K562 (cell line): Measurements from ENCODE around the gene KCNC4. TPM values are rescaled to one million over a fixed set of nuclear protein-coding genes. Genes with fewer than 3 reads are reported as not detected.

Source experiments
- ARID3A ChIP-seq: IDR thresholded peaks from 2 replicates; pipeline ENCODE4 v1.6.1; 2012; ENCODE audit warnings: low read depth, low read length, improper control_type of control experiment, borderline replicate concordance
- CSDE1 ChIP-seq, 2 experiments: fragments of 450-650 bp; IDR thresholded peaks; 2 replicates each; pipeline ENCODE4 v1.6.1; 2016; ENCODE audit warnings: mild to moderate bottlenecking in 1 of 2
- SP2 ChIP-seq: IDR thresholded peaks from 2 replicates; pipeline ENCODE4 v1.6.1; 2011; ENCODE audit warnings: mild to moderate bottlenecking, low read depth, low read length, moderate library complexity; ENCODE audit not compliant: poor library complexity, severe bottlenecking; ENCODE audit errors: extremely low read depth
- WHSC1 ChIP-seq: IDR thresholded peaks from one replicate; pipeline ENCODE4 v1.6.1; 2012; ENCODE audit warnings: low read length, control low read depth, inconsistent platforms
- ZBTB5 ChIP-seq: fragments of 450-650 bp; IDR thresholded peaks from 2 replicates; pipeline ENCODE4 v1.6.1; 2017; ENCODE audit warnings: antibody characterized with exemption
- ZNF77 ChIP-seq: fragments of 250-450 bp; sonication (Bioruptor Pico); IDR thresholded peaks from 2 replicates; pipeline ENCODE4 v1.5.0; 2020
- polyA plus RNA-seq, 8 experiments: library from polyadenylated mRNA; depleted of rRNA in 4 of 8; stranded (reverse) in 5 of 8; unstranded in 3 of 8; fragments of >200 nt; fragmentation: Nextera tagmentation in 2 of 8; fragmentation: Illumina TruSeq in 1 of 8; extraction: Ambion mirVana in 2 of 8; extraction: Trizol in 1 of 8; gene quantifications; 2 replicates each; pipeline versions ENCODE4 v1.2.1 to v1.2.3, GENCODE V29; 2011 to 2014; ENCODE audit warnings: inconsistent platforms in 1 of 8, missing spikeins in 1 of 8
- total RNA-seq, 7 experiments: library from RNA; depleted of rRNA in 6 of 7; stranded (reverse); fragments of >200 nt in 6 of 7; fragmentation: Illumina TruSeq in 2 of 7; extraction: Trizol in 2 of 7; gene quantifications; 2 replicates each; pipeline versions ENCODE4 v1.2.1 to v1.2.3, GENCODE V29; 2011 to 2021; ENCODE audit warnings: low replicate concordance in 1 of 7
- TF ChIP-seq, protein P1 (sequence below), 2 experiments: fragments of 450-650 bp; IDR thresholded peaks; 2 replicates each; pipeline ENCODE4 v1.6.1; 2016; ENCODE audit warnings: mild to moderate bottlenecking in 2 of 2, borderline replicate concordance in 1 of 2, low read depth in 1 of 2, moderate library complexity in 1 of 2

Gene KCNC4
- total and polyA plus RNA-seq, 9 of the 15 experiments (the other 6 are each of a cell fraction or from before 2014, with no cell fraction given), result 0.07 to 1.8 (median 0.73) TPM

DNA sequence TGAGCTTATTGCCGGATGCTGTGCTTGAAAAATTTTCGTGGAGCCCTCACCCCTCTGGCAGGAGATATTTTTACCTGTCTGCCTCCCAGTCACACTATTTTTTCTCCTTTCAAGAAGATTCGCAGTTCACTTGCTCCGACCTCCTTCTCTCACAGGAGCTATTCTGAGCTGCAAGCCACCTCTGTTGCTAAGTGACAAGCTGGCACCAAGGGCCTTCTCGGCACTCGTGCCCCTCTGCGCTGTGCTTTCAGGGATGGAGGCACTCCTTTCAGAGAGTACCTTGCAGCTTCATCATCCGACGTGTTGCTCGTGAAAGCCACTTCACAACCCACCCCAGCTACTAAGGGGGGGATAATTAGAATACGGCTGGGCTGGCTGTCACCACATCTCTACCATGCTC, 48.3 kb upstream of the KCNC4 start (continued):
- TF ChIP-seq ZBTB5, result no peak
- TF ChIP-seq WHSC1, result no peak
- no peak for TF ChIP-seq ARID3A
- TF ChIP-seq, protein P1, sequence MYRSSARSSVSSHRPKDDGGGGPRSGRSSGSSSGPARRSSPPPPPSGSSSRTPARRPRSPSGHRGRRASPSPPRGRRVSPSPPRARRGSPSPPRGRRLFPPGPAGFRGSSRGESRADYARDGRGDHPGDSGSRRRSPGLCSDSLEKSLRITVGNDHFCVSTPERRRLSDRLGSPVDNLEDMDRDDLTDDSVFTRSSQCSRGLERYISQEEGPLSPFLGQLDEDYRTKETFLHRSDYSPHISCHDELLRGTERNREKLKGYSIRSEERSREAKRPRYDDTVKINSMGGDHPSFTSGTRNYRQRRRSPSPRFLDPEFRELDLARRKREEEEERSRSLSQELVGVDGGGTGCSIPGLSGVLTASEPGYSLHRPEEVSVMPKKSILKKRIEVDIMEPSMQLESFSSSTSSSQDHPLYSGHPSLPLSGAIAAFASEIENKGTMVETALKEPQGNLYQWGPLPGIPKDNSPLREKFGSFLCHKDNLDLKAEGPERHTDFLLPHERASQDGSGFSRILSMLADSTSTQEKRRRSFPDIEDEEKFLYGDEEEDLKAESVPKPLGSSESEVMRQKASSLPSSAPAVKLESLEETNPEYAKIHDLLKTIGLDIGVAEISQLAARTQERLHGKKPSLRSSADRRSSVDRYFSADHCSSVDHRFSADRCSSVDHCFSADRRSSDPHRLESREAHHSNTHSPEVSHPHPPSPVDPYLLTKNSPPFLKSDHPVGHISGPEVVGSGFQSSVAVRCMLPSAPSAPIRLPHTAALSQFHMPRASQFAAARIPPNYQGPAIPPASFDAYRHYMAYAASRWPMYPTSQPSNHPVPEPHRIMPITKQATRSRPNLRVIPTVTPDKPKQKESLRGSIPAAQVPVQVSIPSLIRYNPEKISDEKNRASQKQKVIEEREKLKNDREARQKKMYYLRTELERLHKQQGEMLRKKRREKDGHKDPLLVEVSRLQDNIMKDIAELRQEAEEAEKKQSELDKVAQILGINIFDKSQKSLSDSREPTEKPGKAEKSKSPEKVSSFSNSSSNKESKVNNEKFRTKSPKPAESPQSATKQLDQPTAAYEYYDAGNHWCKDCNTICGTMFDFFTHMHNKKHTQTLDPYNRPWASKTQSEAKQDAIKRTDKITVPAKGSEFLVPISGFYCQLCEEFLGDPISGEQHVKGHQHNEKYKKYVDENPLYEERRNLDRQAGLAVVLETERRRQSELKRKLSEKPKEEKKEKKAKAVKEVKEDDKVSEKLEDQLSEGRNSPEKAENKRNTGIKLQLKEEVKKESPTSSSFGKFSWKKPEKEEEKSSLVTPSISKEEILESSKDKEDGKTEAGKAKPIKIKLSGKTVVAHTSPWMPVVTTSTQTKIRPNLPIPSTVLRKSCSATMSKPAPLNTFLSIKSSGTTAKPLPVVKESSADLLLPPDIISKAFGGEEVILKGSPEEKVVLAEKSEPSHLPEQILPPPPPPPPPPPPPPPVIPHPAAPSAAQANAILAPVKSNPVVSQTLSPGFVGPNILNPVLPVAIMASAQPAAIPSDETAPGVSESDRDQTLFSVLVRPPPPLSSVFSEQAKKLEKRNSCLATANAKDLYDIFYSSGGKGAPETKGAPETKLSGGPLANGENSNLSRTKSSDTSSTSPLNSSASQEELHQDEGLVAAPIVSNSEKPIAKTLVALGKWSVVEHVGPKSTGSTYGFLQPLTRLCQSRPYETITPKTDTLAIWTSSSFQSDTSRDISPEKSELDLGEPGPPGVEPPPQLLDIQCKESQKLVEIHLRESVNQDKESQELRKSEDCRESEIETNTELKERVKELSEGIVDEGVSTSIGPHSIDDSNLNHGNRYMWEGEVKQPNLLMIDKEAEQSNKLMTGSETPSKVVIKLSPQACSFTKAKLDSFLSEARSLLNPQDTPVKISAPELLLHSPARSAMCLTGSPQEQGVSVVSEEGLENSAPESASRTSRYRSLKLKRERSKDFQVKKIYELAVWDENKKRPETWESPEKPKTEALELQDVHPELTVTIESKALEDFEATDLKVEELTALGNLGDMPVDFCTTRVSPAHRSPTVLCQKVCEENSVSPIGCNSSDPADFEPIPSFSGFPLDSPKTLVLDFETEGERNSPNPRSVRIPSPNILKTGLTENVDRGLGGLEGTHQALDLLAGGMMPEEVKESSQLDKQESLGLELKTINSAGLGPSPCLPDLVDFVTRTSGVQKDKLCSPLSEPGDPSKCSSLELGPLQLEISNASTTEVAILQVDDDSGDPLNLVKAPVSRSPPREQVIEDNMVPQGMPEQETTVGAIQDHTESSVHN (IDR thresholded peaks at IDR 0.05; ENCODE audit: borderline replicate concordance in 1 of 2, low read depth in 1 of 2), result no peak
- TF ChIP-seq CSDE1 (IDR thresholded peaks at IDR 0.05), result no peak
- no peak for TF ChIP-seq SP2
- no peak for TF ChIP-seq ZNF77 (CRISPR knock-in tag)
